WTC11 (cell line): ENCODE data around the gene LRRC8C. TPM values are rescaled to one million over a fixed set of nuclear protein-coding genes. Genes with fewer than 3 reads are reported as not detected.

Experiments
- ATAC-seq: fragments of 200-7000 bp; cut with Tn5 transposase; 2 replicates; pipeline ENCODE4 v1.10.0; 2021; ENCODE audit warnings: mild to moderate bottlenecking, moderate library complexity
- CTCF ChIA-PET: fragments of 300-600 bp; sonication (Branson Sonifier 250); formaldehyde crosslinking; loops from one replicate; lab custom pipeline; 2021; ENCODE audit warnings: antibody characterized with exemption; lab: Charles Lee
- POLR2A ChIA-PET: fragments of 350-600 bp; sonication (Branson Sonifier 250); formaldehyde crosslinking; loops from one replicate; lab custom pipeline; 2021; ENCODE audit warnings: antibody characterized with exemption; lab: Charles Lee
- DNase-seq: peaks from one replicate; pipeline ENCODE4 v3.0.0; 2021; ENCODE audit warnings: low spot score
- H3K27ac Mint-ChIP-seq: 2 replicates; pipeline ENCODE4 v1.8.0; 2021; ENCODE audit warnings: mixed read lengths
- H3K27me3 Mint-ChIP-seq: 2 replicates; pipeline ENCODE4 v1.8.0; 2021; ENCODE audit warnings: low read depth, mild to moderate bottlenecking, moderate library complexity, mixed read lengths
- H3K36me3 Mint-ChIP-seq: 2 replicates; pipeline ENCODE4 v1.8.0; 2021; ENCODE audit warnings: mixed read lengths
- H3K4me1 Mint-ChIP-seq: 2 replicates; pipeline ENCODE4 v1.8.0; 2022; ENCODE audit warnings: mixed read lengths
- H3K4me3 Mint-ChIP-seq: 2 replicates; pipeline ENCODE4 v1.8.0; 2021; ENCODE audit warnings: mild to moderate bottlenecking, moderate library complexity, mixed read lengths
- H3K9me3 Mint-ChIP-seq: 2 replicates; pipeline ENCODE4 v1.8.0; 2021; ENCODE audit warnings: mixed read lengths
- CREB1 ChIP-seq: sonication (generic); formaldehyde crosslinking; IDR thresholded peaks from 2 replicates; pipeline ENCODE4 v1.8.0; 2023; ENCODE audit warnings: mild to moderate bottlenecking, missing genetic modification reagents
- ELF4 ChIP-seq: sonication (generic); formaldehyde crosslinking; IDR thresholded peaks from 2 replicates; pipeline ENCODE4 v1.8.1; 2022; ENCODE audit warnings: low read depth, mild to moderate bottlenecking, moderate library complexity, missing genetic modification reagents
- ESRRA ChIP-seq: sonication (generic); formaldehyde crosslinking; IDR thresholded peaks from 2 replicates; pipeline ENCODE4 v1.8.1; 2022; ENCODE audit warnings: mild to moderate bottlenecking, missing genetic modification reagents, borderline replicate concordance
- GABPB1 ChIP-seq: sonication (generic); formaldehyde crosslinking; IDR thresholded peaks from 2 replicates; pipeline ENCODE4 v1.8.1; 2023; ENCODE audit warnings: mild to moderate bottlenecking, missing genetic modification reagents
- GRHL2 ChIP-seq: fragments of 250-450 bp; sonication (Bioruptor Pico); IDR thresholded peaks from 2 replicates; pipeline ENCODE4 v1.8.0; 2022; ENCODE audit warnings: mild to moderate bottlenecking, moderate library complexity; ENCODE audit not compliant: insufficient replicate concordance, severe bottlenecking
- HMGXB4 ChIP-seq: sonication (generic); formaldehyde crosslinking; IDR thresholded peaks from 2 replicates; pipeline ENCODE4 v1.8.1; 2023; ENCODE audit warnings: mild to moderate bottlenecking, moderate library complexity, missing genetic modification reagents
- IRF2 ChIP-seq: sonication (generic); formaldehyde crosslinking; IDR thresholded peaks from 2 replicates; pipeline ENCODE4 v1.8.0; 2022; ENCODE audit warnings: low read depth, missing genetic modification reagents, borderline replicate concordance
- JUN ChIP-seq: sonication (generic); formaldehyde crosslinking; IDR thresholded peaks from 2 replicates; pipeline ENCODE4 v1.8.0; 2023; ENCODE audit warnings: mild to moderate bottlenecking, missing genetic modification reagents
- NFATC4 ChIP-seq: fragments of 250-450 bp; sonication (Bioruptor Pico); IDR thresholded peaks from 2 replicates; pipeline ENCODE4 v1.9.0; 2021; ENCODE audit warnings: mild to moderate bottlenecking
- NR3C1 ChIP-seq: sonication (generic); formaldehyde crosslinking; conservative IDR thresholded peaks from 2 replicates; pipeline ENCODE4 v1.8.1; 2023; ENCODE audit warnings: low read depth, mild to moderate bottlenecking, missing genetic modification reagents
- PRDM15 ChIP-seq: sonication (generic); formaldehyde crosslinking; IDR thresholded peaks from 2 replicates; pipeline ENCODE4 v1.8.0; 2022; ENCODE audit warnings: missing genetic modification reagents
- RORB ChIP-seq: fragments of 250-450 bp; sonication (Bioruptor Pico); IDR thresholded peaks from 2 replicates; pipeline ENCODE4 v1.9.0; 2021; ENCODE audit warnings: mild to moderate bottlenecking
- SOX15 ChIP-seq: fragments of 250-450 bp; sonication (Bioruptor Pico); IDR thresholded peaks from 2 replicates; pipeline ENCODE4 v1.9.0; 2021; ENCODE audit warnings: mild to moderate bottlenecking
- TP53 ChIP-seq: sonication (generic); formaldehyde crosslinking; IDR thresholded peaks from 2 replicates; pipeline ENCODE4 v1.8.1; 2023; ENCODE audit warnings: mild to moderate bottlenecking, missing genetic modification reagents
- ZBTB21 ChIP-seq: sonication (generic); formaldehyde crosslinking; IDR thresholded peaks from 2 replicates; pipeline ENCODE4 v1.8.1; 2023; ENCODE audit warnings: mild to moderate bottlenecking, missing genetic modification reagents, borderline replicate concordance
- ZNF219 ChIP-seq: sonication (generic); formaldehyde crosslinking; IDR thresholded peaks from 2 replicates; pipeline ENCODE4 v1.8.0; 2023; ENCODE audit warnings: missing genetic modification reagents, mild to moderate bottlenecking, borderline replicate concordance
- ZNF232 ChIP-seq: sonication (generic); formaldehyde crosslinking; IDR thresholded peaks from 2 replicates; pipeline ENCODE4 v1.8.0; 2022; ENCODE audit warnings: mild to moderate bottlenecking, missing genetic modification reagents
- ZNF671 ChIP-seq: fragments of 250-450 bp; sonication (Bioruptor Pico); IDR thresholded peaks from 2 replicates; pipeline ENCODE4 v1.8.0; 2021; ENCODE audit warnings: mild to moderate bottlenecking
- total RNA-seq: library from RNA; stranded (reverse); gene quantifications from 3 replicates; pipeline ENCODE4 v1.2.3, GENCODE V29; 2021
- TF ChIP-seq, protein P1 (sequence below): sonication (generic); formaldehyde crosslinking; IDR thresholded peaks from 2 replicates; pipeline ENCODE4 v1.8.1; 2023; ENCODE audit warnings: mild to moderate bottlenecking, missing genetic modification reagents, borderline replicate concordance
- TF ChIP-seq, protein P2 (sequence below): sonication (generic); formaldehyde crosslinking; IDR thresholded peaks from 2 replicates; pipeline ENCODE4 v1.8.1; 2022; ENCODE audit warnings: low read depth, missing genetic modification reagents, borderline replicate concordance
- TF ChIP-seq, protein P3 (sequence below): fragments of 250-450 bp; sonication (Bioruptor Pico); IDR thresholded peaks from 2 replicates; pipeline ENCODE4 v1.9.0; 2021; ENCODE audit warnings: moderate library complexity, mild to moderate bottlenecking, inconsistent platforms, borderline replicate concordance

The LRRC8C gene
- total RNA-seq, 1 experiment from 2014 or later: 1.8 TPM

GRCh38 chr1:89705901-89706699, 73.2 kb downstream of the LRRC8C start:
- no peak overlapping the region for H3K27ac Mint-ChIP-seq
- no peaks in the 10 kb centered on the region for H3K36me3 Mint-ChIP-seq
- H3K4me3 Mint-ChIP-seq: no peak overlapping the region
- ATAC-seq (no peak), DNase-seq (no peak)
- no peaks in the 10 kb centered on the region for H3K27me3 Mint-ChIP-seq
- ChIA-PET POLR2A (no interaction called here), CTCF (interaction anchor here (1.5 kb wide), 1 partner anchor 57 kb away, joined by 4 read pairs; no protein-coding TSS in a partner anchor)
- peaks cover 23% of the 10 kb centered on the region for H3K4me1 Mint-ChIP-seq
- TF ChIP-seq RORB (CRISPR knock-in tag): no peak
- no peak for TF ChIP-seq NR3C1 (CRISPR knock-in tag)
- TF ChIP-seq, protein P1, sequence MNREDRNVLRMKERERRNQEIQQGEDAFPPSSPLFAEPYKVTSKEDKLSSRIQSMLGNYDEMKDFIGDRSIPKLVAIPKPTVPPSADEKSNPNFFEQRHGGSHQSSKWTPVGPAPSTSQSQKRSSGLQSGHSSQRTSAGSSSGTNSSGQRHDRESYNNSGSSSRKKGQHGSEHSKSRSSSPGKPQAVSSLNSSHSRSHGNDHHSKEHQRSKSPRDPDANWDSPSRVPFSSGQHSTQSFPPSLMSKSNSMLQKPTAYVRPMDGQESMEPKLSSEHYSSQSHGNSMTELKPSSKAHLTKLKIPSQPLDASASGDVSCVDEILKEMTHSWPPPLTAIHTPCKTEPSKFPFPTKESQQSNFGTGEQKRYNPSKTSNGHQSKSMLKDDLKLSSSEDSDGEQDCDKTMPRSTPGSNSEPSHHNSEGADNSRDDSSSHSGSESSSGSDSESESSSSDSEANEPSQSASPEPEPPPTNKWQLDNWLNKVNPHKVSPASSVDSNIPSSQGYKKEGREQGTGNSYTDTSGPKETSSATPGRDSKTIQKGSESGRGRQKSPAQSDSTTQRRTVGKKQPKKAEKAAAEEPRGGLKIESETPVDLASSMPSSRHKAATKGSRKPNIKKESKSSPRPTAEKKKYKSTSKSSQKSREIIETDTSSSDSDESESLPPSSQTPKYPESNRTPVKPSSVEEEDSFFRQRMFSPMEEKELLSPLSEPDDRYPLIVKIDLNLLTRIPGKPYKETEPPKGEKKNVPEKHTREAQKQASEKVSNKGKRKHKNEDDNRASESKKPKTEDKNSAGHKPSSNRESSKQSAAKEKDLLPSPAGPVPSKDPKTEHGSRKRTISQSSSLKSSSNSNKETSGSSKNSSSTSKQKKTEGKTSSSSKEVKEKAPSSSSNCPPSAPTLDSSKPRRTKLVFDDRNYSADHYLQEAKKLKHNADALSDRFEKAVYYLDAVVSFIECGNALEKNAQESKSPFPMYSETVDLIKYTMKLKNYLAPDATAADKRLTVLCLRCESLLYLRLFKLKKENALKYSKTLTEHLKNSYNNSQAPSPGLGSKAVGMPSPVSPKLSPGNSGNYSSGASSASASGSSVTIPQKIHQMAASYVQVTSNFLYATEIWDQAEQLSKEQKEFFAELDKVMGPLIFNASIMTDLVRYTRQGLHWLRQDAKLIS (CRISPR knock-in tag): no peak
- no peak for TF ChIP-seq TP53 (CRISPR knock-in tag)
- TF ChIP-seq, protein P2, sequence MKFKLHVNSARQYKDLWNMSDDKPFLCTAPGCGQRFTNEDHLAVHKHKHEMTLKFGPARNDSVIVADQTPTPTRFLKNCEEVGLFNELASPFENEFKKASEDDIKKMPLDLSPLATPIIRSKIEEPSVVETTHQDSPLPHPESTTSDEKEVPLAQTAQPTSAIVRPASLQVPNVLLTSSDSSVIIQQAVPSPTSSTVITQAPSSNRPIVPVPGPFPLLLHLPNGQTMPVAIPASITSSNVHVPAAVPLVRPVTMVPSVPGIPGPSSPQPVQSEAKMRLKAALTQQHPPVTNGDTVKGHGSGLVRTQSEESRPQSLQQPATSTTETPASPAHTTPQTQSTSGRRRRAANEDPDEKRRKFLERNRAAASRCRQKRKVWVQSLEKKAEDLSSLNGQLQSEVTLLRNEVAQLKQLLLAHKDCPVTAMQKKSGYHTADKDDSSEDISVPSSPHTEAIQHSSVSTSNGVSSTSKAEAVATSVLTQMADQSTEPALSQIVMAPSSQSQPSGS: no peak
- no peak for TF ChIP-seq ZNF219 (CRISPR knock-in tag)
- TF ChIP-seq, protein P3, sequence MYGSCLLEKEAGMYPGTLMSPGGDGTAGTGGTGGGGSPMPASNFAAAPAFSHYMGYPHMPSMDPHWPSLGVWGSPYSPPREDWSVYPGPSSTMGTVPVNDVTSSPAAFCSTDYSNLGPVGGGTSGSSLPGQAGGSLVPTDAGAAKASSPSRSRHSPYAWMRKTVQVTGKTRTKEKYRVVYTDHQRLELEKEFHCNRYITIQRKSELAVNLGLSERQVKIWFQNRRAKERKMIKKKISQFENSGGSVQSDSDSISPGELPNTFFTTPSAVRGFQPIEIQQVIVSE: no peak
- no peak for TF ChIP-seq ZBTB21
- no peak for TF ChIP-seq HMGXB4 (CRISPR knock-in tag)
- no peak for TF ChIP-seq GABPB1
- no peak for TF ChIP-seq ELF4 (CRISPR knock-in tag)
- H3K9me3 Mint-ChIP-seq: no peaks in the 10 kb centered on the region

- POLR2A ChIA-PET: no interaction called here
- Mint-ChIP-seq H3K4me3 (no peak overlapping the region), H3K4me1 (peaks cover 23% of the 10 kb centered on the region), H3K9me3 (no peaks in the 10 kb centered on the region), H3K36me3 (no peaks in the 10 kb centered on the region), H3K27ac (no peak overlapping the region), H3K27me3 (no peaks in the 10 kb centered on the region)
- ATAC-seq (no peak), DNase-seq (no peak)
- TF ChIP-seq SOX15 (no peak), ZNF232 (CRISPR knock-in tag) (no peak), ZNF671 (no peak), ZBTB21 (no peak), JUN (CRISPR knock-in tag) (no peak), GRHL2 (CRISPR knock-in tag) (no peak), ESRRA (CRISPR knock-in tag) (no peak), NR3C1 (CRISPR knock-in tag) (no peak), NFATC4 (CRISPR knock-in tag) (no peak), PRDM15 (CRISPR knock-in tag) (no peak), CREB1 (CRISPR knock-in tag) (no peak), IRF2 (CRISPR knock-in tag) (no peak)
- CTCF ChIA-PET: interaction anchor here (1.5 kb wide), 1 partner anchor 56 kb away, joined by 4 read pairs; no protein-coding TSS in a partner anchor
Measured at GRCh38 chr1:89706700-89707012, 73.7 kb downstream of the LRRC8C start.
